Measurements from ENCODE around the gene P2RY1.

DNA sequence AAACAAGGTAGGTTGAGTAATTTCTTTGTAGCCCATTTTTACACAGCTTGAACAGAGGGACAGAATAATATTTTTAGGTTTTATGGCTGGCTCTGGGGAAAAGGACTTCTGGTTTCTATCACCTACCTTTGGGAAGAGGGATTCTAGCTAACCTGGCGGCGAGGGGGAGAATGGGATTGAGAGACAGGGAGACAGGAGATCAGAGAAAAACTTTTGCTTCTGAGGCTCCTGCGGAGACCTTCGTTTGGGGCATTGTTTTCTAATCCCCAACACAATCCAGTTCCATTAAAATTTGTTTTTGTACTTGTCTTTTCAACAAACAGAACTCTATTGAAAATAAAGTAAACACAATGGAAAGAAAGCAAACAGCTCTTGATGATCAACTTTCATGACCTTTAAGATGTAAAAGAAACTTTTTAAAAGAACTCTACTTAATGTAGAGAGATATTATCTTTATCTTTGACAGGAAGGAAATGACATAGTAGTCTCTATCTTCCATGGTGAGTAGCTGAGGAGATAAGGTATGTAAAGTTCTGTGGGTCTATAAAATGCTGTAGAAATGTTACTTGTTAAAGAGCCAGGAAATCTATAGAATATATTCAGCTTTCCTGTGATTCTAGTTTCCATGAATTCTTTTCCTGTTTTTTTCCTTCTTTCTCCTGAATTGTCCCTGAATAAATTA lies 37.0 kb upstream of the P2RY1 start:
- TF ChIP-seq, protein P1, sequence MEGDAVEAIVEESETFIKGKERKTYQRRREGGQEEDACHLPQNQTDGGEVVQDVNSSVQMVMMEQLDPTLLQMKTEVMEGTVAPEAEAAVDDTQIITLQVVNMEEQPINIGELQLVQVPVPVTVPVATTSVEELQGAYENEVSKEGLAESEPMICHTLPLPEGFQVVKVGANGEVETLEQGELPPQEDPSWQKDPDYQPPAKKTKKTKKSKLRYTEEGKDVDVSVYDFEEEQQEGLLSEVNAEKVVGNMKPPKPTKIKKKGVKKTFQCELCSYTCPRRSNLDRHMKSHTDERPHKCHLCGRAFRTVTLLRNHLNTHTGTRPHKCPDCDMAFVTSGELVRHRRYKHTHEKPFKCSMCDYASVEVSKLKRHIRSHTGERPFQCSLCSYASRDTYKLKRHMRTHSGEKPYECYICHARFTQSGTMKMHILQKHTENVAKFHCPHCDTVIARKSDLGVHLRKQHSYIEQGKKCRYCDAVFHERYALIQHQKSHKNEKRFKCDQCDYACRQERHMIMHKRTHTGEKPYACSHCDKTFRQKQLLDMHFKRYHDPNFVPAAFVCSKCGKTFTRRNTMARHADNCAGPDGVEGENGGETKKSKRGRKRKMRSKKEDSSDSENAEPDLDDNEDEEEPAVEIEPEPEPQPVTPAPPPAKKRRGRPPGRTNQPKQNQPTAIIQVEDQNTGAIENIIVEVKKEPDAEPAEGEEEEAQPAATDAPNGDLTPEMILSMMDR (conservative IDR thresholded peaks at IDR 0.05; ENCODE audit: low read depth, low read length): no peak
- TF ChIP-seq POLR2A (IDR thresholded peaks at IDR 0.05; ENCODE audit: low read depth, low read length): no peak
- TF ChIP-seq CEBPB (IDR thresholded peaks at IDR 0.05; ENCODE audit: low read depth, low read length): no peak
- no peak for TF ChIP-seq RAD21 (IDR thresholded peaks at IDR 0.05; ENCODE audit: low read length)
- TF ChIP-seq, protein P2, sequence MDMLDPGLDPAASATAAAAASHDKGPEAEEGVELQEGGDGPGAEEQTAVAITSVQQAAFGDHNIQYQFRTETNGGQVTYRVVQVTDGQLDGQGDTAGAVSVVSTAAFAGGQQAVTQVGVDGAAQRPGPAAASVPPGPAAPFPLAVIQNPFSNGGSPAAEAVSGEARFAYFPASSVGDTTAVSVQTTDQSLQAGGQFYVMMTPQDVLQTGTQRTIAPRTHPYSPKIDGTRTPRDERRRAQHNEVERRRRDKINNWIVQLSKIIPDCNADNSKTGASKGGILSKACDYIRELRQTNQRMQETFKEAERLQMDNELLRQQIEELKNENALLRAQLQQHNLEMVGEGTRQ (IDR thresholded peaks at IDR 0.05; ENCODE audit: low read depth, low read length): no peak
- TF ChIP-seq MAFK (IDR thresholded peaks at IDR 0.05; ENCODE audit: low read depth, low read length): no peak
- no peak for TF ChIP-seq NFE2L2 (IDR thresholded peaks at IDR 0.05; ENCODE audit: low read depth, low read length)
- no peak for TF ChIP-seq RCOR1 (IDR thresholded peaks at IDR 0.05; ENCODE audit: insufficient replicate concordance, low read length)
- TF ChIP-seq SMC3 (IDR thresholded peaks at IDR 0.05; ENCODE audit: low read depth, low read length): no peak
- no peak for TF ChIP-seq MXI1 (IDR thresholded peaks at IDR 0.05; ENCODE audit: borderline replicate concordance, low read depth, low read length)
- no peak for TF ChIP-seq RFX5 (IDR thresholded peaks at IDR 0.05; ENCODE audit: low read depth, low read length)
- no peak for TF ChIP-seq BHLHE40 (IDR thresholded peaks at IDR 0.05; ENCODE audit: low read depth, low read length)
- TF ChIP-seq CHD1 (IDR thresholded peaks at IDR 0.05; ENCODE audit: low read depth, low read length): no peak
- TF ChIP-seq, protein P3, sequence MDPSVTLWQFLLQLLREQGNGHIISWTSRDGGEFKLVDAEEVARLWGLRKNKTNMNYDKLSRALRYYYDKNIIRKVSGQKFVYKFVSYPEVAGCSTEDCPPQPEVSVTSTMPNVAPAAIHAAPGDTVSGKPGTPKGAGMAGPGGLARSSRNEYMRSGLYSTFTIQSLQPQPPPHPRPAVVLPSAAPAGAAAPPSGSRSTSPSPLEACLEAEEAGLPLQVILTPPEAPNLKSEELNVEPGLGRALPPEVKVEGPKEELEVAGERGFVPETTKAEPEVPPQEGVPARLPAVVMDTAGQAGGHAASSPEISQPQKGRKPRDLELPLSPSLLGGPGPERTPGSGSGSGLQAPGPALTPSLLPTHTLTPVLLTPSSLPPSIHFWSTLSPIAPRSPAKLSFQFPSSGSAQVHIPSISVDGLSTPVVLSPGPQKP (IDR thresholded peaks at IDR 0.05; ENCODE audit: borderline replicate concordance, low read depth, low read length): no peak
